ENCODE results near the gene EIF2D. TPM values are rescaled to one million over a fixed set of nuclear protein-coding genes. Genes with fewer than 3 reads are reported as not detected.
A peak's percentile ranks its signal among the peaks of the same experiment; 100 is the strongest.

The EIF2D gene
- total and polyA plus RNA-seq, 2 of the 8 experiments (the other 6 are each of a cell fraction or from before 2014, with no cell fraction given), result 36.1 to 37.1 TPM

DNA sequence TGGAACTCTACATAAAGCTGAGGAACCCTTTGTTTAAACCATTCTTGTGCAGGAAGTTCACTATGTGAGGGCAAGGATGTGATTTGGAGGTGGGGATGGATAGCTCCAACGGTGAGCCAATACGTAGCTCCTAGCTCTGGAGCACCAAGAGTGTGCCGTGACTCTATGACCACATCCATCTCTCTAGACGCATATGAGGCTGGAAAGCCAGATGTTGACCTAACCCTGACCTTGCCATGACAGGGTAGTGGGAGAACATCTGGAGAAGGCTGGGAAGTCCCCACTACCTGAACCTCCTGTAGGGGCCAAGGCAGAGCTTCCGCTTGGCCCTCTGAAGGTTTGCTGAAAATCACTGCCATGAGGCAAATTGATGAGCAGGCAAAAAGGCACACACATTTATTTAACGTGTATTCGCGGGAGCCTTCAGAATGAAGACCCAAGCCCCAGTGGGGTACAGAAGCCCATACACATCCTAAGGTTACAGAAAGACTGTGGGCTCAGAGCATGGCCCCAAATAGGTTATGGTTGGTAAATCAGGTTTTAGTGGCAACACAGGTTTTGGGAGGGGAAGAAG is 43.4 kb downstream of the EIF2D start:
- no peaks in the 10 kb centered on the region for H3K9me3 ChIP-seq (ENCODE audit: insufficient read depth in 2 of 2, low read depth in 1 of 2, low read length in 1 of 2)
- ChIA-PET CTCF (ENCODE audit: partially characterized antibody) (interaction anchor here (0.7 to 6.5 kb wide), 14 partner anchors 10 to 101 kb away, joined by 3 to 38 read pairs (median 4); partner anchors contain the start of gene IKBKE), POLR2A (ENCODE audit: partially characterized antibody) (interaction anchor here (0.7 kb wide), 1 partner anchor 15 kb away, joined by 3 read pairs; no protein-coding TSS in a partner anchor)
- no peak overlapping the region for H4K8ac ChIP-seq (ENCODE audit: extremely low read depth, insufficient read depth, low read length)
- no peak overlapping the region for H3K9ac ChIP-seq (replicated peaks in 1 of 4; ENCODE audit: extremely low read depth in 1 of 4, low read depth in 3 of 4, low read length in 3 of 4)
- no peak overlapping the region for H2BK12ac ChIP-seq (ENCODE audit: low read depth, low read length)
- no peak overlapping the region for H3K14ac ChIP-seq (ENCODE audit: insufficient read length)
- H3K56ac ChIP-seq (replicated peaks; ENCODE audit: insufficient read length, low read depth, low read length), result no peak overlapping the region
- H4K5ac ChIP-seq (ENCODE audit: insufficient read length, low read depth, low read length), result no peak overlapping the region
- H3K27ac ChIP-seq (ENCODE audit: low read depth, low read length), result no peak overlapping the region
- no peak overlapping the region for H2AFZ ChIP-seq (ENCODE audit: low read length)
- no peaks in the 10 kb centered on the region for H3K36me3 ChIP-seq (ENCODE audit: control insufficient read depth in 2 of 4, insufficient read depth in 4 of 4, low read length in 3 of 4)
- no peak overlapping the region for H2BK120ac ChIP-seq (replicated peaks; ENCODE audit: low read depth, low read length)
- no peak overlapping the region for H3K4ac ChIP-seq (replicated peaks; ENCODE audit: insufficient read length, low read depth, low read length)
- 0 out of 4 replicates have a peak overlapping the region, but pooled peaks of 1 of the 2 experiments have one; percentile 23 for H3K4me2 ChIP-seq (ENCODE audit: insufficient read depth in 1 of 2, low read depth in 2 of 2, low read length in 2 of 2)
- H2BK20ac ChIP-seq (ENCODE audit: low read length), result no peak overlapping the region
- TF ChIP-seq SP2 (IDR thresholded peaks at IDR 0.05; ENCODE audit: low read length), result no peak
- TF ChIP-seq, protein P1, sequence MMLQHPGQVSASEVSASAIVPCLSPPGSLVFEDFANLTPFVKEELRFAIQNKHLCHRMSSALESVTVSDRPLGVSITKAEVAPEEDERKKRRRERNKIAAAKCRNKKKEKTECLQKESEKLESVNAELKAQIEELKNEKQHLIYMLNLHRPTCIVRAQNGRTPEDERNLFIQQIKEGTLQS (IDR thresholded peaks at IDR 0.05; ENCODE audit: insufficient read depth, low read depth, low read length), result no peak
- TF ChIP-seq ASH2L (IDR thresholded peaks at IDR 0.05; ENCODE audit: low read length), result no peak
- no peak for TF ChIP-seq BACH1 (IDR thresholded peaks at IDR 0.05; ENCODE audit: low read length)
- TF ChIP-seq, protein P2, sequence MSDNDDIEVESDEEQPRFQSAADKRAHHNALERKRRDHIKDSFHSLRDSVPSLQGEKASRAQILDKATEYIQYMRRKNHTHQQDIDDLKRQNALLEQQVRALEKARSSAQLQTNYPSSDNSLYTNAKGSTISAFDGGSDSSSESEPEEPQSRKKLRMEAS (IDR thresholded peaks at IDR 0.05), result no peak
- TF ChIP-seq CTBP2 (IDR thresholded peaks at IDR 0.05; ENCODE audit: borderline replicate concordance, insufficient read depth, insufficient read length, low read length), result no peak
- DNase-seq (ENCODE audit: low read depth in 1 of 2, low spot score in 2 of 2) (no peak), FAIRE-seq (no peak)
- peaks cover 1 to 5% (median 2%) of the 10 kb centered on the region in 4 experiments; a peak in 4 of 7 replicates for H3K4me1 ChIP-seq (replicated peaks in 1 of 4; ENCODE audit: control insufficient read depth in 3 of 4, insufficient read depth in 4 of 4, low read length in 3 of 4)
- H4K20me1 ChIP-seq (replicated peaks in 1 of 2; ENCODE audit: control insufficient read depth in 1 of 2, insufficient read depth in 2 of 2, low read length in 2 of 2), result no peaks in the 10 kb centered on the region
- no peak overlapping the region for H2AK5ac ChIP-seq (ENCODE audit: low read depth, low read length)
- WGBS, 2 experiments (ENCODE audit: extremely low coverage in 1 of 2, insufficient coverage in 1 of 2, insufficient read length in 1 of 2, insufficient replicate concordance in 2 of 2, low coverage in 1 of 2, low lambda C conversion rate in 2 of 2, missing lambda C conversion rate in 1 of 2), result 93% methylated on average over 8 of the region's 8 CpGs; no CpG with 5 or more reads in 1 of the 2 experiments
- no peak overlapping the region for H3K23ac ChIP-seq (ENCODE audit: insufficient read length)
- H3K4me3 ChIP-seq (ENCODE audit: extremely low read depth in 1 of 4, insufficient read depth in 2 of 4, low read depth in 3 of 4, low read length in 4 of 4), result no peak overlapping the region
- no peaks in the 10 kb centered on the region for H3K23me2 ChIP-seq (ENCODE audit: low read depth, low read length)
- H2BK5ac ChIP-seq (ENCODE audit: low read depth, low read length), result no peak overlapping the region; the same call in 1 of the 2 replicates
- H4K91ac ChIP-seq (replicated peaks; ENCODE audit: insufficient read length, low read length), result no peak overlapping the region
- no peaks in the 10 kb centered on the region for H3K79me1 ChIP-seq (ENCODE audit: low read depth, low read length)
- no peak overlapping the region for H2BK15ac ChIP-seq (ENCODE audit: low read length)
- H3K27me3 ChIP-seq (replicated peaks in 1 of 4; ENCODE audit: control insufficient read depth in 3 of 4, extremely low read depth in 1 of 4, insufficient read depth in 3 of 4, low read length in 3 of 4), result no peaks in the 10 kb centered on the region
- H3K79me2 ChIP-seq (ENCODE audit: control insufficient read depth in 1 of 2, insufficient read depth in 2 of 2, low read length in 2 of 2), result no peaks in the 10 kb centered on the region
- no peak overlapping the region for H3K18ac ChIP-seq (ENCODE audit: extremely low read depth, low read length)

Measured in H1 (cell line).